HepG2 (cell line): Measurements from ENCODE around the gene SENP5. TPM values are rescaled to one million over a fixed set of nuclear protein-coding genes. Genes with fewer than 3 reads are reported as not detected.

Experiments
- AHDC1 ChIP-seq: sonication (generic); formaldehyde crosslinking; IDR thresholded peaks from 2 replicates; pipeline ENCODE4 v1.5.1; 2020; ENCODE audit warnings: mild to moderate bottlenecking, missing genetic modification reagents, borderline replicate concordance
- KDM3A ChIP-seq: IDR thresholded peaks from 2 replicates; pipeline ENCODE4 v1.6.1; 2018; ENCODE audit warnings: low read depth, missing compliant biosample characterization
- POLR2AphosphoS5 ChIP-seq: IDR thresholded peaks from 2 replicates; pipeline ENCODE4 v1.6.1; 2012; ENCODE audit warnings: low read depth, low read length
- TBX2 ChIP-seq: sonication (generic); formaldehyde crosslinking; IDR thresholded peaks from 2 replicates; pipeline ENCODE4 v1.5.0; 2020; ENCODE audit warnings: missing genetic modification reagents, mild to moderate bottlenecking, borderline replicate concordance
- TCF12 ChIP-seq, 2 experiments: fragments of 450-650 bp in 1 of 2; sonication (generic) in 1 of 2; formaldehyde crosslinking in 1 of 2; IDR thresholded peaks; 2 replicates each; pipeline versions ENCODE4 v1.6.1 to v1.8.0; 2017 to 2022; ENCODE audit warnings: antibody characterized with exemption in 1 of 2, mild to moderate bottlenecking in 1 of 2, missing genetic modification reagents in 1 of 2, moderate library complexity in 1 of 2
- ZMYM2 ChIP-seq: sonication (generic); formaldehyde crosslinking; IDR thresholded peaks from 2 replicates; pipeline ENCODE4 v1.8.0; 2022; ENCODE audit warnings: mild to moderate bottlenecking, missing genetic modification reagents
- ZNF24 ChIP-seq: fragments of 450-650 bp; IDR thresholded peaks from 2 replicates; pipeline ENCODE4 v1.6.1; 2017; ENCODE audit warnings: antibody characterized with exemption, mild to moderate bottlenecking
- ZNF605 ChIP-seq: sonication (generic); formaldehyde crosslinking; IDR thresholded peaks from 2 replicates; pipeline ENCODE4 v1.8.0; 2022; ENCODE audit warnings: mild to moderate bottlenecking, missing genetic modification reagents
- ZNF746 ChIP-seq: sonication (generic); formaldehyde crosslinking; IDR thresholded peaks from 2 replicates; pipeline ENCODE4 v1.8.0; 2022; ENCODE audit warnings: mild to moderate bottlenecking, missing genetic modification reagents
- ZNF761 ChIP-seq: sonication (generic); formaldehyde crosslinking; conservative IDR thresholded peaks from 2 replicates; pipeline ENCODE4 v1.4.0; 2020; ENCODE audit warnings: mild to moderate bottlenecking, missing genetic modification reagents
- ZSCAN22 ChIP-seq: sonication (generic); formaldehyde crosslinking; IDR thresholded peaks from 2 replicates; pipeline ENCODE4 v1.4.0; 2020; ENCODE audit warnings: mild to moderate bottlenecking, missing genetic modification reagents
- ZUFSP ChIP-seq: sonication (generic); formaldehyde crosslinking; IDR thresholded peaks from 2 replicates; pipeline ENCODE4 v1.9.0; 2021; ENCODE audit warnings: missing genetic modification reagents, mild to moderate bottlenecking, borderline replicate concordance
- polyA plus RNA-seq, 8 experiments: library from polyadenylated mRNA; depleted of rRNA in 3 of 8; stranded (reverse) in 7 of 8; unstranded in 1 of 8; fragments of >200 nt; fragmentation: Illumina TruSeq in 4 of 8; extraction: Trizol in 4 of 8; gene quantifications; 2 replicates each; pipeline versions ENCODE4 v1.2.1 to v1.2.3, GENCODE V29; 2011 to 2016; ENCODE audit warnings: low read depth in 4 of 8, missing spikeins in 1 of 8, mixed read lengths in 1 of 8; ENCODE audit not compliant: insufficient read depth in 1 of 8
- total RNA-seq, 5 experiments: library from RNA; depleted of rRNA; stranded (reverse); fragments of >200 nt; fragmentation: Illumina TruSeq; extraction: Trizol; gene quantifications; 2 replicates each; pipeline ENCODE4 v1.2.3, GENCODE V29; 2016; ENCODE audit warnings: low read depth in 1 of 5
- TF ChIP-seq, protein P1 (sequence below): sonication (generic); formaldehyde crosslinking; IDR thresholded peaks from 2 replicates; pipeline ENCODE4 v1.4.0; 2020; ENCODE audit warnings: mild to moderate bottlenecking, missing genetic modification reagents
- TF ChIP-seq, protein P2 (sequence below): sonication (generic); formaldehyde crosslinking; IDR thresholded peaks from 2 replicates; pipeline ENCODE4 v1.4.0; 2020; ENCODE audit warnings: missing genetic modification reagents

SENP5 gene
- total and polyA plus RNA-seq, 2 of the 13 experiments (the other 11 are each of a cell fraction or from before 2014, with no cell fraction given) = 17.6 to 30.9 TPM

GRCh38 chr3:196948442-196949284 lies 80.9 kb downstream of the SENP5 start (continued):
- TF ChIP-seq POLR2AphosphoS5 (no peak), ZNF746 (CRISPR knock-in tag) (no peak), ZUFSP (no peak), ZNF605 (CRISPR knock-in tag) (no peak), ZNF24 (no peak), TBX2 (CRISPR knock-in tag) (no peak), KDM3A (CRISPR knock-in tag) (0 out of 2 replicates have a peak, but pooled peaks have one; percentile 51), ZMYM2 (no peak), ZSCAN22 (CRISPR knock-in tag) (no peak), AHDC1 (CRISPR knock-in tag) (no peak), TCF12 (IDR thresholded peaks at IDR 0.05) (no peak), TCF12 (CRISPR knock-in tag; IDR thresholded peaks at IDR 0.05) (no peak), ZNF761 (CRISPR knock-in tag) (no peak)
- TF ChIP-seq, protein P1, sequence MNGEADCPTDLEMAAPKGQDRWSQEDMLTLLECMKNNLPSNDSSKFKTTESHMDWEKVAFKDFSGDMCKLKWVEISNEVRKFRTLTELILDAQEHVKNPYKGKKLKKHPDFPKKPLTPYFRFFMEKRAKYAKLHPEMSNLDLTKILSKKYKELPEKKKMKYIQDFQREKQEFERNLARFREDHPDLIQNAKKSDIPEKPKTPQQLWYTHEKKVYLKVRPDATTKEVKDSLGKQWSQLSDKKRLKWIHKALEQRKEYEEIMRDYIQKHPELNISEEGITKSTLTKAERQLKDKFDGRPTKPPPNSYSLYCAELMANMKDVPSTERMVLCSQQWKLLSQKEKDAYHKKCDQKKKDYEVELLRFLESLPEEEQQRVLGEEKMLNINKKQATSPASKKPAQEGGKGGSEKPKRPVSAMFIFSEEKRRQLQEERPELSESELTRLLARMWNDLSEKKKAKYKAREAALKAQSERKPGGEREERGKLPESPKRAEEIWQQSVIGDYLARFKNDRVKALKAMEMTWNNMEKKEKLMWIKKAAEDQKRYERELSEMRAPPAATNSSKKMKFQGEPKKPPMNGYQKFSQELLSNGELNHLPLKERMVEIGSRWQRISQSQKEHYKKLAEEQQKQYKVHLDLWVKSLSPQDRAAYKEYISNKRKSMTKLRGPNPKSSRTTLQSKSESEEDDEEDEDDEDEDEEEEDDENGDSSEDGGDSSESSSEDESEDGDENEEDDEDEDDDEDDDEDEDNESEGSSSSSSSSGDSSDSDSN (CRISPR knock-in tag) = peak; percentile 73
- TF ChIP-seq, protein P2, sequence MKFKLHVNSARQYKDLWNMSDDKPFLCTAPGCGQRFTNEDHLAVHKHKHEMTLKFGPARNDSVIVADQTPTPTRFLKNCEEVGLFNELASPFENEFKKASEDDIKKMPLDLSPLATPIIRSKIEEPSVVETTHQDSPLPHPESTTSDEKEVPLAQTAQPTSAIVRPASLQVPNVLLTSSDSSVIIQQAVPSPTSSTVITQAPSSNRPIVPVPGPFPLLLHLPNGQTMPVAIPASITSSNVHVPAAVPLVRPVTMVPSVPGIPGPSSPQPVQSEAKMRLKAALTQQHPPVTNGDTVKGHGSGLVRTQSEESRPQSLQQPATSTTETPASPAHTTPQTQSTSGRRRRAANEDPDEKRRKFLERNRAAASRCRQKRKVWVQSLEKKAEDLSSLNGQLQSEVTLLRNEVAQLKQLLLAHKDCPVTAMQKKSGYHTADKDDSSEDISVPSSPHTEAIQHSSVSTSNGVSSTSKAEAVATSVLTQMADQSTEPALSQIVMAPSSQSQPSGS (CRISPR knock-in tag) = no peak
